Measurements from ENCODE around the gene CGNL1.
A peak's percentile ranks its signal among the peaks of the same experiment; 100 is the strongest.

The CGNL1 gene

DNA sequence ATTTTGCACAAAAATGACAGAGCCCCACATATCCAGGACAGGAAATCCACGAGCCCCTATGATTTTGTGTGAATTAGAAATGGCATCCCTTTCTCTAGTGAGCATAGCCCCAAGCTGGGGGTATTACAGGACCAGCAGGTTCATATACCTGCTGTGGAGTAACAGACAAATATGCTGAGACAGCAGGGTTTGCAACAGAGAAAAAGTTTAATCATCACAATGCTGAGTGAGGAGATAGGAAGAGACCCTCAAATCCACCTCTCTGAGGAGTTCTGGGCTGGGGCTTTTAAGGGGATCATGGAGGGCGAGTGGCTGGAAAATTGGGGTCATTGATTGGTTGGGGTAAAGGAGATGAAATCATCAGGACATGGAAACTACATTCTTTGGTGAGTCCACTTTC is 207.0 kb downstream of the CGNL1 start:
- no peak for DNase-seq

GRCh38 chr15:57583720-57584119 is 207.4 kb downstream of the CGNL1 start:
- DNase-seq, result no peak

- no peak for DNase-seq
Measured at GRCh38 chr15:57586661-57587424, 210.5 kb downstream of the CGNL1 start.

- no peak for DNase-seq
Measured at GRCh38 chr15:57589281-57589680, 213.0 kb downstream of the CGNL1 start.

DNA sequence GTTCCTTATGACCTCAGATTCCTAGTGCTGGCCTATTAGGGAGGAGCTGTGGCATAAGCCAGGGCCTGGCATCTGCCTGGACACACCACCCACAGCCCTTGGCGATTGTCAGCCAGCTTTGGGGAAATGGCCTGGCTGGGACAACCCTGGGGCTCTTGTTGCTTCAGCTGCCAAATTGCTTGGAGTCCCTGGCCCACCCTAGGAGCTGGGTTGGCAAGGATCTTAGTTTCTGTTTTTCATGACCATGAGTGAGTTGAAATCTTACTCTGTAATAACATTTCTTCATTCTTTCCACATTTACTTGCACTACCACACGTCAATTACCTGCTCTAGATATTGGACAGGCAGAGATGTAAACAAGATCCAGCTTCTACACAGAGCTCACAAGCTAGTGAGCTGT is 213.4 kb downstream of the CGNL1 start:
- no peak for DNase-seq

DNA sequence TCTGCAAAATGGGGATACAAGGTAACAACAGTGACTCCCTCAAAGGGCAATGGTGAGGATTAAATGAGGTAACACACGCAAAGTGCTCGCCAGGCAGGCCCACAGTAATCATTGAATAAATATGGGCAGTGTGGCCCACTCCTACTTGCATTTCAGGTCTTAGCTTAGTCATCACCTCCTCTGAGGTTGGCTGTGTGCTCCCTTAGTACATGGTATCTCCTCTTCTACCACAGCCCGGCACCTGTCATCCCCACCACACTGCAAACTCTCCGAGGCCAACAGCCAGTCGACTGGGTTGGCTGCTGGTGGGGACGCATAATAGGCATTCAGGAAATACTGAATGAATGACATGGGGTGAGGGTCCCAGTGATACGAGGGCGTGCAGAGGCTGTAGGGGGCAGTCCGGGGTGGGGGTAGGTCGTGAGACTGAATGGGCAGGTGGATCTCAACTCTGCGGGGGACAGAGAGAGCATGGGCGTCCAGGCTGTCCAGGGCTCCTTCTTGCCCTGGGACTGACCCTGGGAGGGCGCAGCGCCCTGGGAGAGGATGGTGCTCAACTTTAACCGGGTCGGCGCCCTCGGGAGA is 215.0 kb downstream of the CGNL1 start:
- no peak for DNase-seq

- no peak for DNase-seq
Measured at GRCh38 chr15:57591822-57592367, 215.6 kb downstream of the CGNL1 start, which contains the start of gene MYZAP. TSS of gene MYZAP (plus strand) at chr15:57591904. CDS start at chr15:57592035, 131 bp downstream.

DNA sequence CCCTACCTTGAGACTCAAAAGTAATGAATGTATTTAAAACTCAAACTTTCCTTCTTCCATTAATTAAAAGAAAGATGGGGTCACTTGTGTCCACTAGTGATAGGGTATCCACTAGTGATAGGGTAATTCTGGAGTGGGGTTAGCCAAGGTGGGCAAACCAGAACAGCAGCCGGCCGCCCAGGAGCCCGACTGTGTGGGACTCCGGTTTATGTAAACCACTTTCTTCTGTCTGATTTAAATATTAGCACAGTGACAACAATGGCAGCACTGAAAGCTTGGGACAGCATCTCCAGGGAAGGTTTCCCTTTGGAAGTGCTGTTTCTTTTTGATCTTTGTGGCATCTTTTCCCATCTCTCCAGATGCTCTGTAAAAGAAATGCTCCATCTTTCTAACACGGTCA is 216.1 kb downstream of the CGNL1 start:
- DNase-seq, result no peak

DNA sequence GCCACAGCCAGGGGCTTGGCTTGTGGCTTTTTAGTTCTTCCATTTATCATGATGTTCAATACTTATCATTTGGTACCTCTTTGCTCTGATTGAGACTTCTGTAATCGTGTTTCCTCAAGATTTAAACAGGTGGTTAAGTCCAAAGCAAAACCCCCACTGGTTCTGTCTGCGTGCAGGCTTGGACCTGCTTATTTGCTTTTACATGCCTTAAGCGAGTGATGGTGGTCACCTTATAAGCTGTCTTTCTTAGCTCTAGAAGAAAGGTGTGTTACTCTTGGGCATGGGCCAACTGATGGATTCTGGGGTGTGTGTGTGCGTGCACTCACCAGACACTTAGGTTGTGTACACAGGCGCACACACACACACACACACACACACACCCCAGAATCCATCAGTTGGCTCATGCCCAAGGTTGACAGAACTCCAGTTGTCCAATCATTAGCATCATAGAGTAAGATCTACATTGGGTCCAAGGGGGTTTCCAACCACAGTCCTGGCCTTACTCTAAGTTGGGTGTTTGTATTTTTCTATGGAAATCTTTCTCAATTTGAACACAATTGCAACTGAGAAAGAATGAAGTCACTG is 216.6 kb downstream of the CGNL1 start:
- DNase-seq, result no peak

GRCh38 chr15:57594479-57594878 is 218.2 kb downstream of the CGNL1 start:
- no peak for DNase-seq

- no peak for DNase-seq
Measured at GRCh38 chr15:57595011-57595866, 218.9 kb downstream of the CGNL1 start.

GRCh38 chr15:57596301-57596855 is 220.1 kb downstream of the CGNL1 start:
- no peak for DNase-seq

GRCh38 chr15:57596978-57597377 is 220.7 kb downstream of the CGNL1 start:
- no peak for DNase-seq

DNA sequence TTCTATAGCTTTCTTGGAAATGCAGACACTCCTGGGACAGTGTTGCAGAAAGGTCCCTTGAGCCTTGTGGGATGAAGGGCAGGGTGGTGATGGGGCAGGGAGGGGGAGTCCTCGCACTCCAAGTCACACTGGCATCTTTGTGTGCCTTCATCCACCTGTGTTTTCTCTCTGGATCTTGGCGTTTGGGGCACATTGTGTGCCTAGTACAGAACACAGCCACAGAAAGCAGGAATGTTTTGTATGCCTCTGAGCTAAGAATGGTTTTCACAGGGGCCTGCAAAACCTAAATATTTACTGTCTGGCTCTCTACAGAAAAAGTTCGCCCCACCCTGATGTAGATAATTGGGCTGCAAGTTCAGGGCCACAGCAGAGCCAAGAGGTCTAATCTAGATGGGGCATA is 221.1 kb downstream of the CGNL1 start:
- DNase-seq, result no peak

- DNase-seq, result no peak
Measured at GRCh38 chr15:57598346-57598745, 222.0 kb downstream of the CGNL1 start.

DNA sequence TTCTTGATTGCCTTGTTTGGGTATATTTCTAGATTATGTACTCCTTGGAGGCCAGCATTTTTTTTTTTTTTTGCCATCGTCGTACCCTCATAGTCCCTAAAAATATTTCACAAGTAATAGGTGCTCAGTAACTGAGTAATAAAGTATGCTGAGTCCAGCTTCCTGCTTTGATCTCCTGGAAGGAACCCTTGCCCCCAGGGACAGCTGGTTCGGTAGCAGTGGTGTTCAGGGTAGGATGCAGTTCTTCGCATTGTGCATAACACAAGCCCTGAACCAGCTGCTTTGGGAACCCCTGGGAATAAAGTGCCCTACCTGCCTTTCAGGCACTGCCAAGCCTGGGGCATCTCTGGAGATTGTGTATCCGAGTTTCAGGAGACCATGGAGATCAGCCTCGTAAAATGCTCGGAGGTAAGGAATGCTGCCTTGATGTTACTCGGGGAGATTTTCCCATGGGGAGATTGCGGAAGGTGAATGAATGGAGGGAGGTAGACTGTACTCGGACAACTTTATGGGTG is 223.0 kb downstream of the CGNL1 start:
- peak; percentile 29 for DNase-seq

- DNase-seq, result no peak
Measured at GRCh38 chr15:57600197-57600596, 223.9 kb downstream of the CGNL1 start.

All from NCI-H2171 treated with DMSO at 0.1 percent for 48 hours (cell line).